Endothelial cell of umbilical vein (primary cell): ENCODE results near the gene SMOC2.

ENCODE experiments used
- CTCF ChIP-seq, 2 donors: IDR thresholded peaks; 1 replicate in 1 of 2; 2 replicates in 1 of 2; pipeline ENCODE4 v1.5.1; 2011; ENCODE audit warnings: low read length in 2 of 2, mild to moderate bottlenecking in 2 of 2, moderate library complexity in 2 of 2, control low read depth in 1 of 2, inconsistent platforms in 1 of 2, low read depth in 1 of 2; ENCODE audit not compliant: insufficient read depth in 1 of 2; ENCODE audit errors: extremely low read depth in 1 of 2
- EZH2 ChIP-seq: IDR thresholded peaks from 2 replicates; pipeline ENCODE4 v1.6.1; 2012; ENCODE audit warnings: borderline replicate concordance, low read depth, mild to moderate bottlenecking, moderate library complexity, low read length, inconsistent platforms; ENCODE audit not compliant: severe bottlenecking
- FOS ChIP-seq: IDR thresholded peaks from 2 replicates; pipeline ENCODE4 v1.6.1; 2011; ENCODE audit warnings: mild to moderate bottlenecking, low read length, moderate library complexity, borderline replicate concordance; ENCODE audit not compliant: insufficient read depth
- GATA2 ChIP-seq: IDR thresholded peaks from 2 replicates; pipeline ENCODE4 v1.7.0; 2011; ENCODE audit warnings: low read depth, mild to moderate bottlenecking, moderate library complexity, mixed read lengths, low read length; ENCODE audit not compliant: insufficient read length, insufficient read depth
- JUN ChIP-seq: IDR thresholded peaks from 2 replicates; pipeline ENCODE4 v1.6.1; 2011; ENCODE audit warnings: borderline replicate concordance, low read depth; ENCODE audit not compliant: insufficient read length, insufficient read depth
- MAX ChIP-seq: IDR thresholded peaks from 2 replicates; pipeline ENCODE4 v1.6.1; 2011; ENCODE audit not compliant: insufficient read depth, insufficient read length
- MYC ChIP-seq: IDR thresholded peaks from one replicate; pipeline ENCODE4 v1.6.1; 2011; ENCODE audit warnings: mild to moderate bottlenecking, low read depth, low read length
- POLR2A ChIP-seq: IDR thresholded peaks from 2 replicates; pipeline ENCODE4 v1.6.1; 2012; ENCODE audit warnings: low read depth, mild to moderate bottlenecking, control low read depth, low read length
- POLR2AphosphoS5 ChIP-seq: IDR thresholded peaks from 2 replicates; pipeline ENCODE4 v1.6.1; 2012; ENCODE audit warnings: low read depth, mild to moderate bottlenecking, control low read depth, low read length, moderate library complexity; ENCODE audit not compliant: insufficient read depth

GRCh38 chr6:168532070-168532469, 91.1 kb downstream of the SMOC2 start:
- TF ChIP-seq GATA2: no peak
- TF ChIP-seq MAX: no peak
- TF ChIP-seq POLR2A: no peak
- TF ChIP-seq CTCF (IDR thresholded peaks at IDR 0.05; ENCODE audit: extremely low read depth in 1 of 2, insufficient read depth in 1 of 2, low read depth in 1 of 2, low read length in 2 of 2): no peak
- TF ChIP-seq POLR2AphosphoS5: no peak
- TF ChIP-seq EZH2: no peak
- no peak for TF ChIP-seq FOS
- TF ChIP-seq JUN: no peak
- TF ChIP-seq MYC: no peak
